HG02852 (cell line): ENCODE results near the gene TRMT10A.

Source experiments
- ATAC-seq: cut with Tn5 transposase; IDR thresholded peaks from one replicate; pipeline ENCODE4 v1.9.1; 2021; ENCODE audit warnings: mild to moderate bottlenecking, moderate library complexity; ENCODE audit not compliant: unreplicated experiment

Gene TRMT10A

DNA sequence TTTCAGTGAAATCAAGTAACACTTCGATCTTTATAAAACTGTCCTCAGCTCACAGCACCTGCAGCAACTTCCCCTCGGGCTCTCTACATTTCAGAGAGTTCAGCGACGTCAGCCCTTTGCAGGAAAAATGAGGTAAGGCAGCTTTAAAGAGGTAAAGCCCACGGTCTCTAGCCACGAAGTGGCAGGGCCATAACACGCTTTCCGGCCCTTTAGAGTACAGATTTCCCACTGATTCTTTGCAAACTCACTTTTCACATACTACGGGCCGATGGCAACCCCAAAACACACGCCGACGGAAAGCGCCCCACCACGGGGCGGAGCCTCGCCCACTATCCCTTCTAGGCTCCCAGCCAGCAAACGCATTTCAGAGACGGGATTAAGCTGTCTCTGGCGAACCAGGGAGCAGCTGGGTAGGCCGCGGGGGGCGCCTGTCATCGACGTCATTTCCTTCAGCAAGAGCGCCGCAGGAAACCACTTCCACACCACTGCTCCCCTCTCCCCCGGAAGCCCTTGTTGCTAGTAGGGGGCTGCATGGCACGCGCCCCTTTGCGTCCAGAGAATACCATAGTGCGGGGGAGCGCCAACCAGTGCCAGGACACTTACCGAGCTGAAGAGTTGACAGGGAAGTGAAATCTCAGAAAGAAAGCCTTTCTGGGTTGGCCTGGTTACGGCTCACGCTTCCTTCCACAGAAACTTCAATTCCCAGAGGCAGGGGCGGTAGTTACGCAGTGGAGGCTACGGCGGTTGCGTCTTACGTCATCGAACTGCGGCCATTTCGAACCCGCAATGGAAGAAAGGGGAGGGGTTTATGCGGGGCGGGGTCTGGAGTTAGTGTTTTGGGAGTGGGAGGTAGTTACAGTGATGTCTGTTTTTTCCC, at the start of gene TRMT10A:
Gene TRMT10A, minus strand, starts transcription at position 730 of the 877 bp plus-strand sequence. CDS start 4,701 bp downstream, outside the sequence.
- ATAC-seq: peak; percentile 94

- ATAC-seq: no peak
Observed at GRCh38 chr4:99612704-99613103, 48.9 kb upstream of the TRMT10A start.

DNA sequence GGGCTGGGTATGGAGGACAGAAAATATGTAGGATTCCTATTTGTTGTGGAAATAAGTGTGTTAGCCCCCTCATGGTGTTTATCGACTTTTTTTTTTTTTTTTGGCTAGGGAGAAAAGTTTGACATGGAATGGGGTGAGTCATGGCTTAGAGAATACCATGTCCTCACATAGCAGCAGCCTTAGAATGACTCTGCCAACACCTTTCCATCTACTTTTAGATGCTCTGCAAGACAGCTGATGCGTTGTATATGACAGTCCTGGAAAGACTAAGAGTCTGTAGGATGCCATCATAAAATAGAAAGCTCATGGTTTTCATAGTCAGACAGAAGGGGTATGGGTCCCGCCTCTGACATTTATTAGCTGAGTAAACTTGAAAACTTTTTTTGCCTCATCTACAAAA, 48.4 kb upstream of the TRMT10A start:
- no peak for ATAC-seq

DNA sequence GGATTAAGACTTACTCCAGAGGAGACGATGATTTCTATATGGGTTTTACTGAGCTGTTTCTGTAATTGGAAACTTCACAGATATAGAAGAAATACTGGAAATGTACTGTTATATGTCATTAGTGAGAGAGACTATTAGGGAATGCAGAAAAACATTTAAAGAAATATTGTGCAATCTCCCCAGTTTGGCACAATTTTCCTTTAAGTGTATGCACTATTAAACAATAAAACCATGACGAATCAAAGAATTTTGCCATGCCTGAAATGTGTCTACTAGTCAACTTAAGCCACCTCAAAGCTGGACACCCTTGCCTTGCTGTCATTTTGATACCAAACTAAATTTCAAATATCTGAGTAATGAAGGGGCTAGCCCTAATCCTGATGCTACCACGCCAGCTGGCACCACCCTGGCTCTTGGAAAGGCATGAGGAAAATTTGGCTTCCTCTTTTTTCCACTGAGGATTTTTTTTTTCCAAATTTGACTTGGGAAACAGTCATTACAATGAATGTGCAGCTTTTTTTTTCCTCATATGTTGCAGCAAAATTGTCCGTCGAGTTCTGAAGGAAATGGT, 46.9 kb upstream of the TRMT10A start:
- no peak for ATAC-seq

- no peak for ATAC-seq
Observed at GRCh38 chr4:99608417-99608816, 44.6 kb upstream of the TRMT10A start.

- ATAC-seq: no peak
Observed at GRCh38 chr4:99606716-99607115, 42.9 kb upstream of the TRMT10A start.

DNA sequence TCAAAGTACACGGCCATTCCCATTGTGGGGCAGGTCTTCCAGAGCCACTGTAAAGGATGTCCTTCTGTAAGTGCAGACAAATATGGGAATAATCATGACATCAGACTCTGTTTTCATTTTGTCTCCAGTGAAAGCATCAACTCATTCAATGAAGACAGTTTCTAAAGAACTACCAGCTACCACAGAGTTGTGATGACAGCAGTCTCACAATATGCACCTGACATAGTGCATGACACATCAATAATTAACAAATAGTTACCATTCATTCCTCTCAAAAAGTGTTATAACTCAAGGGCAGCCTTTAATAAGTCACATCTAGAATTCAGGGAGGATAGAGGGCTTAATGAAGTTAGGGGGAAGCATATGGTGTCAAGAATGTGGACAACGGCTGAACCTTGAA, 31.0 kb upstream of the TRMT10A start:
- ATAC-seq: no peak

DNA sequence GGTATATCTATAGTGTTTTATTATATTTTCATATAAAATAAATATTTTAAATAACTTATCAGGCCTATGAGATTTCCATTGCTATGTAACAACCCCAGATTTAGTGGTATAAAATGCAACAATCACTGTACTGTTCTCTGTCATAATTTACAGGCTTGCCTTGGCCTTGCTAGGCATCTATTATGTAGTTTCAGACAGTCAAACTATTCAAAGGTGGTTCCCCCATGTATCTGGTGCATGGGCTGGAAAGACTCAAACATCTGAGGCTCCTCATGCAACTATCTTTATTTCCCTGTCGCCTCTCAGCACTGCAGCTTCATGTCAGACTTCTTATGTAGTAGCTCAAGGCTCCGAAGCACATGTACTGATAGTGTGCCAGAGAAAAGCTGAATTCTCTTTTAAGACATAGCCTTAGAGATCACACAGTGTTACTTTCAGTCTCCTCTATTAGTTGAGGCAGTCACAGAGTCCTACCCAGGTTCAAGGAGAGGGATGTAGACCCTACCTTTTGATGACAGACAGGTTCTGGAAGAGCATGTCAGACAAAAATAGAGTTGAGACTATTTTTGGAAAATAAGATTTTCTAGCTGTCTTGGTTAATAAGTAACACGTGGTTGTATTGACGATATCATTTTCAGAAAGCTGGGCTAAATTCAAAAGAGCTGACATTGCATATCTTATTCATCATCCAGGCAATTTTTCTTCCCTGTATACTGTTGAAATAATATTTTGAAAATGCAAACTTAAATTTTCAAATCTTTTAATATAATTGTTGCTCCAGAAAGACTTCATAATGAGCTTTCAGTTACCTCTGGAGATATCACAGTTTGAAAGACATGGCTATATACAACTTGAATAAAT, 30.2 kb upstream of the TRMT10A start:
- peak; percentile 74 for ATAC-seq

- no peak for ATAC-seq
Observed at GRCh38 chr4:99591757-99592156, 27.9 kb upstream of the TRMT10A start.

DNA sequence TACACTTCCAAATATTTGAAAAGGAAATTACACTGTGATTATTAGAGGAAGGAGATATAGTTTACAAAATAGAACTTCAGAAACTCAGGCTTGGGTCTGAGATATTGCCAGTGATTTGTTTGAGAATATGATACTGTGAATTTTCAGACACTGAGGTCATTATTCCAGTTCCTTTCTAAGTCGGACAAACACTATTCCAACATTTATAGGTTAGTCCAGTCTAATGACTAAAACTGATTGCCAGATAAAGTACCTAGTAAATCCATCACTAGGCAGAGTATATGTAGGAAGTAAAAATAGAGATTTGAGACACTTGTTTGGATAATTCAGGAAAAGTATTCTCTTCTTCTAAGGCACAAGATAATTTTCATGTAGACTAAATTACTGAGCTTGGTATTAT, 24.0 kb upstream of the TRMT10A start:
- ATAC-seq: no peak

DNA sequence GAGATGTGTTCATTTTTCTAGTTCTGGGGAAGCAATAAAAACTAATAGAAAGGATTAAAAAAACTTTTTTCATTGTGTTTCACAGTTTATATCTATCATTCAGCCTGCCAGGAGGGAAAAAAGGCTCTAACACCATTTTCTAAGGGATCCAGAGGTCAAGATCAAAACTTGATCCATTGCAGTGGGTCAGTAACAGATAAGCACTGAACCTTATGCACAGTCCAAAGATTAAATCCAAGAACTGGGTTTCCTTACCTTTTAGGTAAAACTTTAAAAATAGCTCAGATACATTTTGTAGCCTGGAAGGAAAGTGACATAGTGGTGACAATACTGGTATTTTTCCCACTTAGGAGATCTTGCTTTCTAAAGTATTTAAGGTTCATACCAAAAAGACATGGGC, 23.5 kb upstream of the TRMT10A start:
- no peak for ATAC-seq

DNA sequence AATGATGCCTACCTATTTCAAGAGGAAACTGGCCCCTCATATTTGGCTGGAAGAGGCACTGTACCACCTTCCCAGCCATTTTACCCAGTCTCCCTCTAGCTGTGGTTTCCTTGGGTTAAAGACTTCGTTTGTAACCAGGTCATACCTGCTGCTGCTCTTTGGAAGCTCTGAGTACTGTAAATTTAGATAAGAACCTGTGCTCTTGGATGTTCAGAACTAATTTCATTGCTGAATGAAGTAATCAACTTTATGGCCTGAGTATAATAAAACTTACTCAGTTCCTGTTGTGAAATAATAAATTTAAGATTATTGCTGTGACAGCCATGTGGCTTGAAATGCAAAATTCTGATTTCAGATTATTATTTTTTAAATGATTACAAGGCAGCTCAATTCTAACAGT, 23.0 kb upstream of the TRMT10A start:
- no peak for ATAC-seq

- no peak for ATAC-seq
Observed at GRCh38 chr4:99586322-99586721, 22.5 kb upstream of the TRMT10A start.

- ATAC-seq: no peak
Observed at GRCh38 chr4:99585516-99585915, 21.7 kb upstream of the TRMT10A start.

DNA sequence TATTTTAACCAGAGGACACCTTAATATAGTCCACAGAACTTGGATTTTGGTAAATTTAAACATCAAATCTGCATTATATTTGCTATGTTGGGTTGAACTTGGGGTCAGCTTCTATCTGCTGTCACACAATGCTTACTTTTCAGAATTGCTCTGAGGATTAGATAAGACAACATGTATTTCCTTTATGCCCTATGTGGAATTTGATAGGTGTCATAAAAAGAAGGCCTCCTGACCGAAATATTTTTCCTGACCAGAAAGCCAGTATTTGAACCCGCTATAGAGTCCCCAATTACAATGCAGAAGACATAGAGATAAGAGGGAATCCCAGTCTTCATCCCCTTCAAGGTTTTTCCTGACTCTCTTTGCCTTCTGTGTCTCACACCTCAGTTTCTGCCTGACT, 14.9 kb upstream of the TRMT10A start:
- no peak for ATAC-seq

DNA sequence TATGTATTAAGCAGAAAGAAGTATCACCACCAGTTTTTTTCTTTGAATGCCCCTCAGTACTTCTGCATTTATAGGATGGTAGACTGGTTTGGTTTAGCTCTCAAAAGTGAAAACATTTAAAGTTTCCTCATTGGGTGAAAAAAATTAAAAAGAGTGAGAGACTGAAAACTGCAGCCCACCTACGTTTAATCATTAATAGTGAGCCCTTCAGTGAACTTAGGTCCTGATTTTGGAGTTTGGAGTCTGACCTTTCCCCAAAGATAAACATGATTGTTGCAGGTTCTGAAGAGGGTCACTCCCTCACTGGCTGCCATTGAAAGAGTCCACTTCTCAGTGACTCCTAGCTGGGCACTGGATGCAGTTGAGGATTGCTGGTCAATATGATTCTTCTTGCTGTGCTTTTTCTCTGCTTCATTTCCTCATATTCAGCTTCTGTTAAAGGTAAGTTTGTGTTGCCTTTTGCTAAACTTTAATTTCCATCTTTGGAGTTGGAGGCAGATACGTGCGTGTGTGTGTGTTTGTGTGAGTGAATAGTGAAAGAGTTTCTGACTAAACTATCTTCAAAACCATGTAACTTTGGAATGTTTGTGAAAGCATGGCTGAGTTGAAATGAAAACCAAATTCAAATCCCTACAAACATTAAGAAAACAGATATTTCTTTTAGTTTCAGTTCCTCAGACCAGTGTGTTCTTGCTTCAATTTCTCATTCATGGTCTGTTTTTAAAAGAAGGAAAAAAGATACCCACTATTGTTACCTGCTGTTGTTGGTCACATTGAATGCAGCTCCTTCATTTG, 10.9 kb upstream of the TRMT10A start, which contains the start of gene MTTP:
Gene MTTP, plus strand, starts transcription at position 295 of the 795 bp plus-strand sequence. Its CDS starts 86 bp downstream, at position 381.
- peak; percentile 89 for ATAC-seq

GRCh38 chr4:99573735-99574368, 10.0 kb upstream of the TRMT10A start:
- no peak for ATAC-seq

- no peak for ATAC-seq
Observed at GRCh38 chr4:99572527-99573240, 8.8 kb upstream of the TRMT10A start.

GRCh38 chr4:99571883-99572282, 8.0 kb upstream of the TRMT10A start:
- no peak for ATAC-seq
